KOPT-K1 (cell line): ENCODE measurements around the gene RNF187.
A peak's percentile ranks its signal among the peaks of the same experiment; 100 is the strongest.

Source experiments
- H3K27ac ChIP-seq: fragments of 200-600 bp; sonication (generic); 2 replicates; pipeline ENCODE4 v1.5.1; 2016; ENCODE audit warnings: antibody characterized with exemption, mild to moderate bottlenecking, low read depth, low read length; ENCODE audit not compliant: poor library complexity, severe bottlenecking
- H3K36me3 ChIP-seq: fragments of 200-600 bp; sonication (generic); 2 replicates; pipeline ENCODE4 v1.5.1; 2017; ENCODE audit warnings: antibody characterized with exemption, mild to moderate bottlenecking, low read length, moderate library complexity; ENCODE audit not compliant: insufficient read depth
- H3K9me3 ChIP-seq: fragments of 200-600 bp; sonication (generic); 2 replicates; pipeline ENCODE4 v1.5.1; 2017; ENCODE audit warnings: antibody characterized with exemption, low read length, mild to moderate bottlenecking; ENCODE audit not compliant: insufficient read depth, poor library complexity, severe bottlenecking

Gene RNF187

GRCh38 chr1:228469413-228470162, 17.6 kb upstream of the RNF187 start:
- Histone ChIP-seq H3K36me3 (no peaks in the 10 kb centered on the region), H3K27ac (no peak overlapping the region), H3K9me3 (no peaks in the 10 kb centered on the region)

GRCh38 chr1:228471154-228471761, 15.9 kb upstream of the RNF187 start:
- H3K9me3 ChIP-seq = no peaks in the 10 kb centered on the region
- no peak overlapping the region for H3K27ac ChIP-seq
- H3K36me3 ChIP-seq = no peaks in the 10 kb centered on the region

- no peaks in the 10 kb centered on the region for H3K36me3 ChIP-seq
- H3K27ac ChIP-seq = no peak overlapping the region
- no peaks in the 10 kb centered on the region for H3K9me3 ChIP-seq
Measured at GRCh38 chr1:228471762-228472398, 15.3 kb upstream of the RNF187 start.

- no peaks in the 10 kb centered on the region for H3K36me3 ChIP-seq
- no peaks in the 10 kb centered on the region for H3K9me3 ChIP-seq
- no peak overlapping the region for H3K27ac ChIP-seq
Measured at GRCh38 chr1:228472655-228473054, 14.5 kb upstream of the RNF187 start.

GRCh38 chr1:228474507-228474906, 12.7 kb upstream of the RNF187 start:
- no peaks in the 10 kb centered on the region for H3K9me3 ChIP-seq
- H3K27ac ChIP-seq = no peak overlapping the region
- H3K36me3 ChIP-seq = no peaks in the 10 kb centered on the region

- Histone ChIP-seq H3K9me3 (no peaks in the 10 kb centered on the region), H3K27ac (no peak overlapping the region), H3K36me3 (no peaks in the 10 kb centered on the region)
Measured at GRCh38 chr1:228475812-228476211, 11.4 kb upstream of the RNF187 start.

GRCh38 chr1:228477263-228477662, 9.9 kb upstream of the RNF187 start:
- H3K27ac ChIP-seq = no peak overlapping the region

GRCh38 chr1:228478326-228478725, 8.9 kb upstream of the RNF187 start:
- H3K9me3 ChIP-seq = no peaks in the 10 kb centered on the region
- H3K36me3 ChIP-seq = no peaks in the 10 kb centered on the region
- no peak overlapping the region for H3K27ac ChIP-seq

More at GRCh38 chr1:228477263-228477662, 9.9 kb upstream of the RNF187 start:
- Histone ChIP-seq H3K36me3 (no peaks in the 10 kb centered on the region), H3K9me3 (no peaks in the 10 kb centered on the region)

GRCh38 chr1:228478912-228479711, 8.1 kb upstream of the RNF187 start:
- Histone ChIP-seq H3K9me3 (no peaks in the 10 kb centered on the region), H3K36me3 (no peaks in the 10 kb centered on the region), H3K27ac (no peak overlapping the region)

- no peaks in the 10 kb centered on the region for H3K9me3 ChIP-seq
- H3K36me3 ChIP-seq = no peaks in the 10 kb centered on the region
- no peak overlapping the region for H3K27ac ChIP-seq
Measured at GRCh38 chr1:228483789-228484188, 3.4 kb upstream of the RNF187 start.

- H3K36me3 ChIP-seq = peaks cover 25% of the 10 kb centered on the region
- H3K27ac ChIP-seq = peak overlapping the region; percentile 86
- H3K9me3 ChIP-seq = no peaks in the 10 kb centered on the region
Measured at GRCh38 chr1:228486596-228487335, 416 bp upstream of the RNF187 start.

GRCh38 chr1:228488125-228488817, 1.1 kb downstream of the RNF187 start:
- H3K27ac ChIP-seq = peak overlapping the region; percentile 86
- no peaks in the 10 kb centered on the region for H3K9me3 ChIP-seq
- H3K36me3 ChIP-seq = peaks cover 37% of the 10 kb centered on the region

- Histone ChIP-seq H3K27ac (peak overlapping the region; percentile 86), H3K9me3 (no peaks in the 10 kb centered on the region)
Measured at GRCh38 chr1:228488818-228489674, 1.9 kb downstream of the RNF187 start.

More at GRCh38 chr1:228488818-228489674, 1.9 kb downstream of the RNF187 start:
- H3K36me3 ChIP-seq = peaks cover 45% of the 10 kb centered on the region
